ENCODE data around the gene CARD8.
A peak's percentile ranks its signal among the peaks of the same experiment; 100 is the strongest.
"Not testable (repeated sequence)": the region's sequence is repeated elsewhere in the genome, so short reads cannot be mapped to it uniquely, and the experiment has no call there.

CARD8 gene, protein sequence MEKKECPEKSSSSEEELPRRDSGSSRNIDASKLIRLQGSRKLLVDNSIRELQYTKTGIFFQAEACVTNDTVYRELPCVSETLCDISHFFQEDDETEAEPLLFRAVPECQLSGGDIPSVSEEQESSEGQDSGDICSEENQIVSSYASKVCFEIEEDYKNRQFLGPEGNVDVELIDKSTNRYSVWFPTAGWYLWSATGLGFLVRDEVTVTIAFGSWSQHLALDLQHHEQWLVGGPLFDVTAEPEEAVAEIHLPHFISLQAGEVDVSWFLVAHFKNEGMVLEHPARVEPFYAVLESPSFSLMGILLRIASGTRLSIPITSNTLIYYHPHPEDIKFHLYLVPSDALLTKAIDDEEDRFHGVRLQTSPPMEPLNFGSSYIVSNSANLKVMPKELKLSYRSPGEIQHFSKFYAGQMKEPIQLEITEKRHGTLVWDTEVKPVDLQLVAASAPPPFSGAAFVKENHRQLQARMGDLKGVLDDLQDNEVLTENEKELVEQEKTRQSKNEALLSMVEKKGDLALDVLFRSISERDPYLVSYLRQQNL

DNA sequence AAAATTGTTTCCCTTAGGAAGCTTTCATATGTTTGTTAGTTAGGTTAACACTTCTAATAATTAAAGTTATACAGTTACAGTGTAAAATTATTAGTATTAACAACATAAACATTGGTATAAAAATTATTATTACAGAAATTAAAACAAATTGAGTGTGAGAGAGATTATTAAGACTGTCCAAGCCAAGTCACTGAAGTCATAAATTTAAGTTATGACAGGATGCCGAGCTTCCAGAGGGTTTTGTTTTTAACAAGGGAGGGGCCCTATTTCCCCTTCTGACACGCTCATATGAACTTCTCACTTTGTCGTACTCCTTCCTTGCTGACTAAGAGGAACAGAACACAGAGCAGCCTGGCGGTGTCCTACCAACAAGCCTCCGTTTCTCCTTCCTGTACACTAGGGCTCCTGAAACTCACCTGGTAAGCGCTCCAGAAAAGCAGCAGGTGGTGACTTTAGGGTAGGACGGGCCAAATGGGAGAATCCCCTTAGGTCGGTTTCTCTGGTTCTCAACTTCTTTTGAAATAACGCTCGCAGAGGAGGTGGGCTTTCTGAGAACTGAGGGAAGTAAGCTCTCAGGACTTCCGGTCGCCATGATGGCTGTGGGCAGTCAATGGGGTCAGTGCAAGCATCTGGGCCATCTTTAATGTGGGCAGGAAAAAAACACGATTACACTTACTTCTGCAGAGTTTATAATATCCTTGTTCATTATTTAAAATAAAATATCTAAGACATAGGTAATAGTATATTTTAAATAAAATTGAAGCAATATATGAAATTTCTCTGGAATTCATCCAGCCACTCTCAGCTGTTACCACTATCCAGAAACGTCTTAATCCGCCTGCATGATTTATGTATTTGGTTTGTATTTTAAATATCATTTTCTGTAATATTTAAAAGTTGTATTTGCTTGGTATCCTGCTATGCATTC is at the start of gene CARD8:
CARD8 (minus strand) TSS at position 537 of the 928 bp plus-strand sequence. CDS start 14,892 bp downstream, outside the sequence.
- DNase-seq = peak; percentile 86 to 90 (median 86)

DNA sequence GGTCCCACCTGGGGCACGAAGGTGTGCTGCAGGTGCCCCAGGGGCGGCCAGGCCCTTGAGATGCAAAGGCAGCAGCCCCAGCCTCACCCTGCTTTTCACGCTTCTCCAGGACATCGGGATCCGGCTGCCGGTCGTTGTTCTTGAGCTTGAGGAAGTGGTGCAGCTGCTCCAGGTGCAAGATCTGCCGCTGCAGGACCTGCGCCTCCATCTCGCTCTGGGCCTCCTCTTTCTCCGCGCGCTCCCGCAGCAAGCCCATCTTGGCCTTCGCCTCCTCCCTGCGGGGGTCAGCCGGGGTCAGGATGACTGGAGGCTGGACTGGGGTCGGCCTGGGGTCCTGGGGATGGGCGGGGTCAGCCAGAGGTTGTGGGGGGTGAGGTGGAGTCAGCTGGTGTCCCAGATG is 48.2 kb upstream of the CARD8 start:
- no peak for DNase-seq

DNA sequence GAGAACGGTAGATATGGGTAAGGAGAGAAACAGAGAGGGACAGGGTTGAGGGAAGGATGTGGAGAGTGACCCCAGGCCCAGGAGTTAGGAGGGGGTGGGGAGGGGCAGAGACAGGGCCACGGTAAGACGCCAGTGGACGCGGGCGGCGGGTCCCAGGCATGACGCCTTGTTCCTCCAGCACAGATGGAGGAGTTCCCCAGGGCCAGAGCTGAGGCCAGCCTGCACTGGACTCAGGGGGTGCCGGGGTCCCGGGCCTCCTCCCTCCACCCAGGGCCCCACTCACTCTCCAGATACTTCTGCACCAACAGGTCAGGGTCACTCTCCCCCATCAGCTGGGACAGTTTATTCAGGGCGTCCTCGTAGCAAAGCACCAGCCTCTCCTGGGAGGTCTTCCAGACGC is 47.7 kb upstream of the CARD8 start:
- no peak for DNase-seq

DNA sequence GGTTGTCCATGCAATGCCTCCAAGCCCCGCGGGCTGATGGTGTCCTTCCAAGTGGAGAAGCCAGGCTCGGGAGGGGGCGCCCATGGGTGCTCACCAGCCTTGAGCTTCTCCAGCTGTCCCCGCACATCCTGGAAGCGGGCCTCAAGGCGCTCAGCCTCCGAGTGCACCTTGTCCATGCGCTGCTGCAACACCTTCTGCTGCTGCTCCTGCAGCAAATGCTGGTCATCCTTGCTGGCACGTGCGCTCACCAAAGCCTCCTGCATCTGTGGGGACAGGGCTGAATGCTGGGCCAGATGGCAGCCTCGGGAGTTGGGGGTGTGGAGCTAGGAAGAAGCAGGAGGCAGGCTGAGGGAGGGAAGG is 46.9 kb upstream of the CARD8 start:
- DNase-seq = no peak

DNA sequence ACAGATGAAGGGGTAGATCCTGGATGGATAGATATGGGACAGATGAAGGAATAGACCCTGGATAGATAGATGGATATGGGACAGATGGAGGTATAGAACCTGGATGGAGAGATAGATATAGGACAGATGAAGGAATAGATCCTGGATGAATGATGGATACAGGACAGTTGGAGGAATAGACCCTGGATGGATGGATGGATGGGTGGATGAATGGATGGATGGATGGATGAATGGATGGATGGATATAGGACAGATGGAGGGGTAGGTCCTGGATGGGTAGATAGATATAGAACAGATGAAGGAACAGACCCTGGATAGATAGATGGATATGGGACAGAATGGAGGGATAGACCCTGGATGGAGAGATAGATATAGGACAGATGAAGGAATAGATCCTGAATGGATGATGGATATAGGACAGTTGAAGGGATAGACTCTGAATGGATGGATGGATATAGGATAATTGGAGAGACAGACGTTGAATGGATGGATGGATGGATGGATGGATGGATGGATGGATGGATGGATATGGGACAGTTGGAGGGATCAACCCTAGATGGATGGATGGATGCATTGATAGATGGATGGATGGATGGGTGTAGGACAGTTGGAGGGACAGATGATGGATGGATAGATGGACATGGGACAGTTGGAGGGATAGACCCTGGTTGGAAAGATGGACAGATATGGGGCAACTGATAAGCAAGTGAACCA is 46.3 kb upstream of the CARD8 start:
- DNase-seq = no peak

DNA sequence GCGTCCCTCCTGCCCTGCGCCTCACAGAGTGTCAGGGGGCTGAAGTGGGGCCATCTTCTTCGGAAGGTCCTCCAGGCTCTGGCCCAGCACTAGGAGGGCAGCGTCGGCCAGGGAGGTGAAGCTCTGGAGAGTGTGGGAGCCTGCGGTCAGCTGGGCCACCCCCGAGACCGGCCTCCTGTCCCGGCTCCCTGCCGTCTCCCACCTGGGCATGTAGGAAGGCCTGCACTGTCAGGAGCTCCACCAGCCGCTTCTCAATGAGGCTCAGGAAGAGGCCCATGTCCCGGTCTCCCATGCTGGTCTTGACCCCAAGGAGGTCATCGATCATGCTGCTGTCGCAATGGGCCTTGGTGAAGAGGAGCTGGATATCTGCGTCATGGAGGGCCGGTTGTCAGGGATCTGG is 42.3 kb upstream of the CARD8 start:
- DNase-seq = no peak

DNA sequence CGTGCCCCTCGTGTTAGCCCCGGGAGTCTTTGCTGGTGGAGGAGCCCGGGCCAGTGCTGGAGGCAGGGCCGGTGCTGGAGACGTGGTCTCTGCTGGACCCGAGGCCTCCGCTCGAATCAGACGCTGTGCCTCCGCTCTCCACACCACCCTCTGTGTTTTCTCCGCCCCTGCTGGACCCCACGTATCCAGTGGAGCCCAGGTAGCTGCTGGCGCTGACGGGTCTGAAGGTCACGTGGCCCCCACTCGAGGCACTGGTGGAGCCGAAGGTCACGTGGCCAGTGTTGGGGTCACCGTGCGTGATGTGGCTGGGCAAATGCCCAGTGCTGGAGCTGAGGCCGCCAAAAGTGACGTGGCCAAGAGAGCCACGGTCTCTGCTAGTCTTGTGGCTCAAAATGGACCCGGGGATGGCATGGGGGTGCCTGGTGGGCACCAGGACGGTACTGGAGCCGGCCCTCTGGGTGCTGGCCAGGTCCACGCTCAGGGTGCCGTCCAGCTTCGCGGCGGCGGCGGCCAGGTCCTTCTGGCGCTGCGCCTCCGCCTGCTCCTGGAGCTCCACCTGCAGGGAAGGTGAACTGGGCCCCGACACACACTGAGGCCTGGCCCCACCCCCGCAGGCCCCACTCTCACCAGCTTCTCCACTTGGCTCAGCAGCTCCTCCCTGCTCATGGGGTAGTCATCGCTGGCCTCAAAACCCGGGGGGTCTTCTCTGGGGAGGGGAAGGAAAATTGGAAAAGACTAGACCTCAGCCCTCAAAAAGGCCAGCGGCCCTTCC is 41.4 kb upstream of the CARD8 start:
- DNase-seq = no peak

DNA sequence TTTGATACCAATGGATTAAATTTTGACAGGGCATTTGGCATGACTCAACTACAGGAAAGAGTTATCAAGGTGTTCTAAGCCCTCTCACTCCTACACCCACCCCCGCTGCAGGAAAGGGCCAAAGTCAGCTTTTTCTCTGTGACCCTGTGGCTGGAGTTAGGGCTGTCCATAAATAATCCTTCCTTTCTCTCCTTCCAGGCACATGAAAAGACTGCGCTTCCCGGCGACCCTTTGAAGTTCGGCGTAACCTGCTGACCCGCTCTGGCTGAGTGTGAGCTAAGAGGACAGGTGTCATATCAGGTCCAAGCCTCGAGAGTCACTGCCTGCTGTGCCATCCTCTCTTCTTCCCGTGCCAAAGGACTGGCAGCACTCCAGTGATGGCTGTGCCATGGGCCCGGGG is 39.7 kb upstream of the CARD8 start:
- DNase-seq = no peak

DNA sequence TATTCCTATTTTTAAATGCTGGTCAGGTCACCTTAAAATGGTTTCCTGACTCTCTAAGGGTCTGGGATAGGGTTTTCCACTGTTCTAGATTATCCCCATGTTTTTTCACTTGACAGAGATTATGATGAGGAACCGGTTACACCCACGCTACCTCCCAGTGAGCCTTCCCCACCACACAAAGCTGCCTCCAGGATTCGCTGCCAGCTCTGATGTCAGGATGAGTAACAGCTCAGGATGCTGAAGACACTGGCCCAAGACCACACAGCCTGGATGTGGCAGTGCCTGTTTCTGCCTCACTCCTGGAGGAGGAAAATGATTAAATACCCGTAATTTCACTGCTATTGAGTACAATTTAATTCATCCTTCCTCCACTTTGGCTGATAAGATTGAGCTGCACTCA is 37.1 kb upstream of the CARD8 start:
- DNase-seq = peak; percentile 62 to 68 (median 67)

DNA sequence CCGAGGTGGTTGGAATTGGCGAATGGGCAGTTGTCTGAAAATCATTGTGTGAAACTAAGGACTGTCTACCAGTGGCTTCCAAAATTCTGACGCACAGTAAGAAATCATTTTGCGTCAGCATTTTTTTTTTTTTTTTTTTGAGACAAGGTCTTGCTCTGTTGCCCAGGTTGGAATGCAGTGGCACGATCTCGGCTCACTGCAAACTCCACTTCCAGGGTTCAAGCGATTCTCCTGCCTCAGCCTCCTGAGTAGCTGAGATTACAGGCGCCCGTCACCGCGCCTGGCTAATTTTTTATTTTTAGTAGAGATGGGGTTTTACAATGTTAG is 35.7 kb upstream of the CARD8 start:
- not testable (repeated sequence) for DNase-seq

DNA sequence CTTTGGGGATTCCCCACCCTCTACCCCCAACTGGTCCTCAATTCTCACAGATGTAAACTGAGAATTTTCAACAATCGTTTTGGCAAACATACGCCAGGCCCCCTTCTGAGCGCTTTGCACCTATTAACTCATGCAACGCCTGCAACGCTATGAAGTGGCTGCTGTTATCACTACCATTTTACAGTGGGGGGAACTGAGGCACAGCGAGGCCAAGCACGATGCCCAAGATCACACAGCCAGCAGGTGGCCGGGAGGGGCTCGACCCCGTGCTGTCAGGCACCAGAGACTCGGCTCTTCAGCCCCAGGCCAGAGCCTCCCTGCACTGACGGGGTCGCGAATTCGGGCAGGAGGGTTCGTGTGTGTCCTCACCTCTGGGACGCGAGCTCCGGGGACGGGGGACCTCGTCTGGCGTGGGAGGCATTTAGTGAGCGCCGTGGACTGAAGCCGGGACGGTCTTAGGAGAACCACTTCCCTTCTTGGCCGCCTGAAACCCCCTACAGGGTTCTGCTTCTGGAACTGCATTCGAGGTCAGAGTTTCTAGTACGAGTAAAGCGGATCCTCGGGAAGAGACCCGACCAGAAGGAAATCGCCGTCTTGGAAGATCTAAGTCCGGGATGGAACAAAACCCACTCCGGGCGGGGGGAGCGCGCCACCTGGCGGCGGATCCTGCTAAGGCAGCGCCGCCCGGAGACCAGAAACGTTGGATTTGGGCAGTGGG is 35.2 kb upstream of the CARD8 start:
- DNase-seq = peak; percentile 67 to 83 (median 75)

DNA sequence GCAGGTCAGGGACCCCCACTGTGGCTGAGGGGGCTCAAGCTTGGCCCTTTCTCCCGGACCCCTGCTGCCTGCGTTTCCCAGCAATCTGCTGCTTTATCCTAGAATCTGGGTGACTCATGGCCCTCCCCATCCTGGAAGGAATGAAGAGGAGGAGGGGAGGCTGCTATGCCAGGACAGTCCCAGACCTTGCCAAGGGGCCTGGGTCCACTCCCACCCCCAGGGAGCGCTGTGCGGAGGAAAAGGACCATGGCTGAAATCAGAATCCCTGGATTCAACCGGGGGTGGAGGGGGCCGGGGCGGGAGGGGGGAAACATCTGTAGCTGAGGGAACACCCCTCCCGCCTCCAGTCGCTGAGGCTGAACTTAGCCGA is 34.7 kb upstream of the CARD8 start:
- peak in 1 of 3 donors; percentile 8 for DNase-seq

DNA sequence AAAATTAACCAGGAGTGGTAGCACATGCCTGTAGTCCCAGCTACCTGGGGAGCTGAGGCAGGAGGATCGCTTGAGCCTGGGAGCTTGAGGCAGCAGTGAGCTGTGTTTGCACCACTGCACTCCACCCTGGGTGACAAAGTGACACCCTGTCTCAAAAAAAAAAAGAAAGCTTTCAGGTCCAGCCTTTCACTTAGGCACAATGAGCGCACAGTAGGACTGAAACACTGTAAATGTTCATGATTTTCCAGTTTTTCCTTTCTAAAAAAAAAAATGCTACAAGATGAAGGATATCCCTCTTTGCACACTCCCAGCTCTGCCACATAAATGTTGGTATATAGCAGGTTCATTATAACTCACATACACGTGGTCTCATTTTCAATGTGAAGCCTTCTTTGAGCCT is 32.0 kb upstream of the CARD8 start:
- no peak for DNase-seq

DNA sequence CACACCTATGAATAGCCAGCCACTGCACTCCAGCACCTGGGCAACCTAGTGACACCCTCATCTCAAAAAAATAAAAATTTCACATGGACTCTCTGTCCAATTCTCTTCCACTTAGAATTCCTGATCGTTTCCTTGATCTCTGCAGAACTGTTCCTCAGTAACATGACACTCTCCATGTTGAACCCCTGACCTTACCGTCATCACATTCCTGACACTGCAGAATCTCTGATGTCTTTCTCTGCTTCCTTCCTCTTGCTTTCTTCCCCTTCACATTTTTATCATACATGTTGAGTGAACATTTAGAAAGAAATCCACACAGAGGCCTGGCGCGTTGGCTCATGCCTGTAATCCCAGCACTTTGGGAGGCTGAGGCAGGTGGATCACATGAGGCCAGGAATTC is 29.2 kb upstream of the CARD8 start:
- no peak for DNase-seq

DNA sequence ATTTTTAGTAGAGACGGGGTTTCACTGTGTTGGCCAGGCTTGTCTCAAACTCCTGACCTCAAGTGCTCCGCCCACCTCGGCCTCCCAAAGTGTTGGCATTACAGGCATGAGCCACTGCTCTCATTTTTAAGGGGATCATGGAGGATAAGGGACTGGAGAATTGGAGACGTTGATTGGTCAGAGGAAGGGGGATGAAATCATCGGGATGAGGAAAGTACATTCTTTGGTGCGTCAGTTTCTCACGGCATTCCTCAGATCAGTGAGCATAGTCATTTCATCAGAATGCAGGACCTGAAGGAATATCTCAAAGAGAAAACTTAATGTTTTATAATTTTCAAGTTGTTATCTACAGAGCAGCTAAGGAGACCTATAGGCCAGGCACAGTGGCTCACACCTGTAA is 28.2 kb upstream of the CARD8 start:
- DNase-seq = no peak

DNA sequence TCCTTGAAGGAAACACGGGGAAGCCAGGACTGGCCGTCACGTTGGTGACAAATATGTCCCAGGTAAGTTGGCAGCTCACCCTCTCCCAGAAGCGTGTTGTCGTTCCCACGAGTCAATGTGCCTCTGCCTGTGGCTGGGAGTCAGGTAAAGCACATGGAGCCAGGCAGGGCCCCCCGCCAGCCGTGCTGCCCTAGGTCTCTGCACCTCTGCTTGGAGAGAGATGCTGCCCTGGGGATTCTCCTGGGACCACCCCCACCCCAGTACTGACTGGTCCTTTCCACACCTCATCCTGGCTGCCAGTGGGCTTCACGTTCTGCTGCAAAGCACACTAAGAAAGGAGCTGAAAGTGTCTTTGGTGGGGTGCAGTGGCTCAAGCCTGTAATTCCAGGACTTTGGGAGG is 24.0 kb upstream of the CARD8 start:
- DNase-seq = no peak

DNA sequence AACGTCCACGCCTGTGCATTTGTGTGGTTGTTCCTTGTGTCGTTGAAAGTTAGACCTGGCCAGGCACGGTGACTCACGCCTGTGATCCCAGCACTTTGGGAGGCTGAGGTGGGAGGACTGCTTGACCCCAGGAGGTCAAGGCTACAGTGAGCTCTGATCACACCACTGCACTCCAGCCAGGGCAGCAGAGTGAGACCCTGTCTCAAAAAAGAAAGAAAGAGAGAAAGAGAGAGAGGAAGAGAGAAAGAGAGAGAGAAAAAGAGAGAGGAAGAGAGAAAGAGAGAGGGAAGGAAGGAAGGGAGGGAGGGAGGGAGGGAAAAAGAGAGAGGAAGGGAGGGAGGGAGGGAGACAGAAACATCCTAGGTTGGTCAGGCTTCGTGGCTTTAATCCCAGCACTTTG is 19.2 kb upstream of the CARD8 start:
- no peak for DNase-seq

DNA sequence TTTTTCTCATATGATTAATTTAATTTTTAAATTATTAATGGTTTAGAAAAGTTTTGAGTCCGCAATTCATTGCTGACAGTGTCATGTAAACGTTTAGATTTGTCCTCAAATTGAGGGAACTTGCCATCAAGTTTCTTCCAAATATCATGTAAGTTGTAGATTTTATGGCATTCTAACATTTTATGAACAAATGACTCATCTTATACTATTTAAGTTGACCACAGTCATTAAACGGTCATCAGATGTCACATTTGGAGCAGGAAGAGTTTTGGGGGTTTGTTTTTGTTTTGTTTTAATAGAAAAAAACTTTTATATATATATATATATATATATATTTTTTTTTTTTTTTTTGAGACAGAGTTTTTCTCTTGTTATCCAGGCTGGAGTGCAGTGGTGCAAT is 18.5 kb upstream of the CARD8 start:
- DNase-seq = no peak

DNA sequence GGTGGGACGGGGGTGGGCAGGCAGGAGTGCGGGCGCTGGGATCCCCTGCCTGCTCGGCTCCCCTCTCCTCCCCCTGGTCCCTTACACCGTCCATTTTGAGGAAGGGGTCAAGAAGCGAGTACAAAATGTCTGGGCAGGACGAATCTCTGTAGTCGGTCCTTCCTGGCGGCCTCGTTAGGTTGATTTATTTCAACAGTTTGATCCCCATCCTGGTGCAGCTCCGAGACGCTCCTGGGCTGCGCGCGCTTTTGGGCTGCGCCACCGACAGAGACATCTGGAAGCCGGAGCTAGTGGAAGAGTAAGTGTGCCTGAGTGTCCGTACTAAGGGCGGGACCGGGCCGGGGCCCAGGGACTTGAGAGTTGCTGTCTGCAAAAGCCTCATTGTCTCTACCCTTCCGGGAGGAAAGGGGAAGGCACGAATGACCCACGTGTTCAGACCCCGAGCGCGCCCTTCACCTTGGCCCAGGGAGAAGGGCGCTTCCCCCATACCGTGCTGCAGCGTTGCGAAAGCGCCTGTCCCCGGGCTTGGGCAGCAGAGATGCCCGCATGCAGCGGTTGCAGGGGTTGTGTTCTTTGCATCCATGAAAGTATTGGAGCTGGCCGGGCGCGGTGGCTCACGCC is 15.9 kb upstream of the CARD8 start:
- DNase-seq = peak in 2 of 3 donors; percentile 41 to 52

DNA sequence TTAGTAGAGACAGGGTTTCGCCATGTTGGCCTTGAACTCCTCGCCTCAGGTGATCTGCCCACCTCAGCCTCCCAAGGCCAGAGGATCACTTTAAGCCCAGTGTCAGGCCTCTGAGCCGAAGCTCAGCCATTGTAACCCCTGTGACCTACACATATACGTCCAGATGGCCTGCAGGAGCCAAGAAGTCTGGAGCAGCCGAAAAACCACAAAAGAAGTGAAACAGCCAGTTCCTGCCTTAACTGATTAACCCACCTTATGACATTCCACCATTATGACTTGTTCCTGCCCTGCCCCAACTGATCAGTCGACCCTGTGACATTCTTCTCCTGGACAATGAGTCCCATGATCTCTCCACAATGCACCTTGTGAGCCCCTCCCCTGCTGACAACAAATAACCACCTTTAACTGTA is 13.9 kb upstream of the CARD8 start:
- DNase-seq = not testable (repeated sequence)

DNA sequence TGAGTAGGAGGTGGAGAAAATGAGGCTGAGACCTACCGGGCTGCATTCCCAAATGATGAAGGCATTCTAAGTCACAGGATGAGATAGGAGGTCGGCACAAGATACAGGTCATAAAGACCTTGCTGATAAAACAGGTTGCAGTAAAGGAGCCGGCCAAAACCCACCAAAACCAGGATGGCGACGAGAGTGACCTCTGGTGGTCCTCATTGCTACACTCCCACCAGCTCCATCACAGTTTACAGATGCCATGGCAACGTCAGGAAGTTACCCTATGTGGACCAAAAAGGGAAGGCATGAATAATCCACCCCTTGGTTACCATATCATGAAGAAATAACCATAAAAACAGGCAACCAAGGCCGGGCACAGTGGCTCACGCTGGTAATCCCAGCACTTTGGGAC is 9.6 kb upstream of the CARD8 start:
- DNase-seq = not testable (repeated sequence)

Data from suppressor macrophage treated with lipopolysaccharide for 1 hour (primary cell).